GM23338 (cell line): Measurements from ENCODE around the gene CCDC30. TPM values are rescaled to one million over a fixed set of nuclear protein-coding genes. Genes with fewer than 3 reads are reported as not detected.

Experiments used
- ATAC-seq: fragments of 200-7000 bp; cut with Tn5 transposase; 3 replicates; pipeline ENCODE4 v1.9.1; 2020
- DNase-seq: peaks from one replicate; pipeline ENCODE4 v3.0.0-alpha.2; 2015; ENCODE audit warnings: low spot score
- H2AFZ ChIP-seq: fragments of 200-600 bp; sonication (generic); 2 replicates; pipeline ENCODE4 v1.8.0; 2016; ENCODE audit warnings: antibody characterized with exemption, mild to moderate bottlenecking, moderate library complexity
- H3F3A ChIP-seq: fragments of 200-600 bp; sonication (generic); replicated peaks from 2 replicates; pipeline ENCODE4 v1.8.0; 2017; ENCODE audit warnings: antibody characterized with exemption, mixed run types, low read depth
- H3K27ac ChIP-seq: fragments of 200-600 bp; sonication (generic); 2 replicates; pipeline ENCODE4 v1.6.1; 2016; ENCODE audit warnings: low read depth
- H3K27me3 ChIP-seq: fragments of 200-600 bp; sonication (generic); 2 replicates; pipeline ENCODE4 v1.8.0; 2016; ENCODE audit warnings: mild to moderate bottlenecking, mixed run types, moderate library complexity; ENCODE audit not compliant: insufficient read depth
- H3K36me3 ChIP-seq: fragments of 200-600 bp; sonication (generic); 2 replicates; pipeline ENCODE4 v1.8.0; 2016; ENCODE audit warnings: mild to moderate bottlenecking; ENCODE audit not compliant: insufficient read depth
- H3K4me1 ChIP-seq: fragments of 200-600 bp; sonication (generic); 2 replicates; pipeline ENCODE4 v1.8.0; 2016; ENCODE audit warnings: mild to moderate bottlenecking, moderate library complexity; ENCODE audit not compliant: insufficient read depth
- H3K4me2 ChIP-seq: fragments of 200-600 bp; sonication (generic); 2 replicates; pipeline ENCODE4 v1.7.1; 2017; ENCODE audit warnings: mixed run types
- H3K4me3 ChIP-seq: fragments of 200-600 bp; sonication (generic); 2 replicates; pipeline ENCODE4 v1.6.1; 2016; ENCODE audit warnings: mixed run types
- H3K79me2 ChIP-seq: fragments of 200-600 bp; sonication (generic); replicated peaks from 2 replicates; pipeline ENCODE4 v1.8.0; 2017; ENCODE audit warnings: mild to moderate bottlenecking; ENCODE audit not compliant: insufficient read depth
- H3K9me2 ChIP-seq: fragments of 200-600 bp; sonication (generic); 2 replicates; pipeline ENCODE4 v1.8.0; 2017; ENCODE audit not compliant: insufficient read depth
- H4K20me1 ChIP-seq: fragments of 200-600 bp; sonication (generic); replicated peaks from 2 replicates; pipeline ENCODE4 v1.8.0; 2017; ENCODE audit warnings: mild to moderate bottlenecking; ENCODE audit not compliant: insufficient read depth
- H3K27ac Mint-ChIP-seq: 2 replicates; pipeline ENCODE4 v1.8.0; 2020; ENCODE audit warnings: inconsistent platforms, mild to moderate bottlenecking, moderate library complexity, mixed read lengths
- H3K27me3 Mint-ChIP-seq: 3 replicates; pipeline ENCODE4 v1.8.0; 2022; ENCODE audit warnings: low read depth, mild to moderate bottlenecking, moderate library complexity, mixed read lengths, inconsistent platforms; ENCODE audit not compliant: insufficient read depth, poor library complexity
- H3K36me3 Mint-ChIP-seq: 3 replicates; pipeline ENCODE4 v1.8.0; 2021; ENCODE audit warnings: low read depth, mild to moderate bottlenecking, inconsistent platforms, moderate library complexity, mixed read lengths
- H3K4me1 Mint-ChIP-seq: 3 replicates; pipeline ENCODE4 v1.8.0; 2020; ENCODE audit warnings: mild to moderate bottlenecking, inconsistent platforms, mixed read lengths
- H3K4me3 Mint-ChIP-seq: 3 replicates; pipeline ENCODE4 v1.8.0; 2021; ENCODE audit warnings: moderate library complexity, mild to moderate bottlenecking, inconsistent platforms, mixed read lengths
- H3K9me3 Mint-ChIP-seq: 3 replicates; pipeline ENCODE4 v1.8.0; 2020; ENCODE audit warnings: moderate library complexity, mild to moderate bottlenecking, inconsistent platforms, mixed read lengths
- CREB1 ChIP-seq: fragments of 250-450 bp; sonication (Bioruptor Pico); IDR thresholded peaks from 2 replicates; pipeline ENCODE4 v1.5.0; 2020; ENCODE audit warnings: low read depth, mild to moderate bottlenecking, moderate library complexity
- CTCF ChIP-seq, 2 experiments: fragments of 200-600 bp in 1 of 2; sonication (generic) in 1 of 2; conservative IDR thresholded peaks; 2 replicates each; pipeline versions ENCODE4 v1.5.1 to v1.6.1; 2016 to 2017; ENCODE audit warnings: antibody characterized with exemption in 2 of 2, low read depth in 2 of 2, mild to moderate bottlenecking in 2 of 2, moderate library complexity in 1 of 2
- EZH2 ChIP-seq: fragments of 200-600 bp; sonication (generic); IDR thresholded peaks from one replicate; pipeline ENCODE4 v1.8.0; 2017; ENCODE audit warnings: antibody characterized with exemption, mild to moderate bottlenecking, low read depth; ENCODE audit not compliant: unreplicated experiment
- EZH2phosphoT487 ChIP-seq: fragments of 200-600 bp; sonication (generic); IDR thresholded peaks from one replicate; pipeline ENCODE4 v1.8.1; 2018; ENCODE audit warnings: antibody characterized with exemption; ENCODE audit not compliant: unreplicated experiment
- JUNB ChIP-seq: IDR thresholded peaks from one replicate; pipeline ENCODE4 v1.6.1; 2016; ENCODE audit warnings: antibody characterized with exemption; ENCODE audit not compliant: unreplicated experiment
- NANOG ChIP-seq: IDR thresholded peaks from 2 replicates; pipeline ENCODE4 v1.6.1; 2016; ENCODE audit warnings: antibody characterized with exemption, borderline replicate concordance
- ZNF331 ChIP-seq: fragments of 250-450 bp; sonication (Bioruptor Pico); IDR thresholded peaks from 2 replicates; pipeline ENCODE4 v1.5.0; 2020; ENCODE audit warnings: low read depth, mild to moderate bottlenecking, moderate library complexity
- ZNF462 ChIP-seq: fragments of 250-450 bp; sonication (Bioruptor Pico); IDR thresholded peaks from 2 replicates; pipeline ENCODE4 v1.5.0; 2020; ENCODE audit warnings: mild to moderate bottlenecking, moderate library complexity
- polyA plus RNA-seq: library from polyadenylated mRNA; unstranded; fragments of >200 nt; fragmentation: Nextera tagmentation; extraction: Ambion mirVana; gene quantifications from 2 replicates; pipeline ENCODE4 v1.2.1, GENCODE V29; 2016
- total RNA-seq: library from RNA; depleted of rRNA; stranded (reverse); fragments of >200 nt; shearing (Covaris generic); gene quantifications from 2 replicates; pipeline ENCODE4 v1.2.3, GENCODE V29; 2014

Gene CCDC30
- total and polyA plus RNA-seq, 2 experiments from 2014 or later, result 0.56 to 1.8 TPM

- H2AFZ ChIP-seq, result no peak overlapping the region
- peaks cover 4% of the 10 kb centered on the region; the same call in 1 of the 2 replicates for H3K36me3 ChIP-seq
- H3F3A ChIP-seq, result 0 out of 2 replicates have a peak, but pooled peaks cover 3% of the 10 kb centered on the region
- DNase-seq, result no peak
- peaks cover 20% of the 10 kb centered on the region for H4K20me1 ChIP-seq
- H3K27ac Mint-ChIP-seq, result no peak overlapping the region
- TF ChIP-seq CREB1 (CRISPR knock-in tag) (no peak), CTCF (conservative IDR thresholded peaks at IDR 0.05; ENCODE audit: low read depth in 2 of 2) (no peak), NANOG (no peak), ZNF331 (CRISPR knock-in tag) (no peak)
- no peak overlapping the region for H3K27ac ChIP-seq
- no peaks in the 10 kb centered on the region for H3K9me2 ChIP-seq
- ATAC-seq, result no peak
- peaks cover 3% of the 10 kb centered on the region; the same call in 2 of the 3 replicates for H3K9me3 Mint-ChIP-seq
- peaks cover 38% of the 10 kb centered on the region for H3K79me2 ChIP-seq
- no peaks in the 10 kb centered on the region for H3K27me3 ChIP-seq
- peaks cover 12% of the 10 kb centered on the region for H3K4me1 ChIP-seq
- peak overlapping the region; percentile 85 for H3K4me3 ChIP-seq
- H3K27me3 Mint-ChIP-seq, result peaks cover 12% of the 10 kb centered on the region
- peak overlapping the region; percentile 94 for H3K4me3 Mint-ChIP-seq
- H3K4me1 Mint-ChIP-seq, result peaks cover 16% of the 10 kb centered on the region
- peaks cover 29% of the 10 kb centered on the region for H3K36me3 Mint-ChIP-seq
- H3K4me2 ChIP-seq, result 0 out of 2 replicates have a peak overlapping the region, but pooled peaks have one; percentile 98
Measured at GRCh38 chr1:42680055-42680454, 217.0 kb downstream of the CCDC30 start.

- Histone ChIP-seq H3K27ac (peak overlapping the region; percentile 84; the same call in 1 of the 2 replicates), H3K79me2 (peaks cover 48% of the 10 kb centered on the region), H3K4me2 (peak overlapping the region; percentile 98), H3K36me3 (peaks cover 9% of the 10 kb centered on the region), H4K20me1 (peaks cover 30% of the 10 kb centered on the region), H3F3A (0 out of 2 replicates have a peak, but pooled peaks cover 3% of the 10 kb centered on the region), H3K4me3 (peak overlapping the region; percentile 85), H3K27me3 (no peaks in the 10 kb centered on the region), H2AFZ (peak overlapping the region; percentile 30), H3K9me2 (no peaks in the 10 kb centered on the region), H3K4me1 (peaks cover 23% of the 10 kb centered on the region)
- Mint-ChIP-seq H3K4me1 (peaks cover 25% of the 10 kb centered on the region), H3K27me3 (peaks cover 12% of the 10 kb centered on the region), H3K4me3 (peak overlapping the region; percentile 94), H3K27ac (peak overlapping the region; percentile 98), H3K9me3 (peaks cover 3% of the 10 kb centered on the region; the same call in 2 of the 3 replicates), H3K36me3 (peaks cover 33% of the 10 kb centered on the region)
- DNase-seq (peak; percentile 51), ATAC-seq (no peak)
- TF ChIP-seq EZH2 (no peak), EZH2phosphoT487 (no peak), ZNF331 (CRISPR knock-in tag) (no peak), CREB1 (CRISPR knock-in tag) (no peak), ZNF462 (CRISPR knock-in tag) (no peak), JUNB (no peak)
Measured at GRCh38 chr1:42680921-42681683, 218.0 kb downstream of the CCDC30 start.
